A549 (cell line): ENCODE data around the gene BCAS3.

Source experiments
- CEBPB ChIP-seq, 2 experiments: fragments of >200 bp in 1 of 2; sonication (Bioruptor Twin) in 1 of 2; formaldehyde crosslinking in 1 of 2; IDR thresholded peaks; 2 replicates each; pipeline ENCODE4 v1.6.1; 2012 to 2016
- CHD4 ChIP-seq: fragments of 200-600 bp; sonication (generic); IDR thresholded peaks from 2 replicates; pipeline ENCODE4 v1.6.1; 2016; ENCODE audit warnings: antibody characterized with exemption, mild to moderate bottlenecking, borderline replicate concordance
- POLR2A ChIP-seq: IDR thresholded peaks from 2 replicates; pipeline ENCODE4 v1.6.1; 2012; ENCODE audit warnings: mild to moderate bottlenecking, low read length
- SMC3 ChIP-seq: fragments of >200 bp; sonication (Bioruptor Twin); formaldehyde crosslinking; IDR thresholded peaks from 3 replicates; pipeline ENCODE4 v1.6.1; 2018; ENCODE audit warnings: inconsistent platforms
- TF ChIP-seq, protein P1 (sequence below): fragments of >200 bp; sonication (Bioruptor Twin); formaldehyde crosslinking; IDR thresholded peaks from 3 replicates; pipeline ENCODE4 v1.6.1; 2016
- TF ChIP-seq, protein P2 (sequence below): IDR thresholded peaks from 2 replicates; pipeline ENCODE4 v1.6.1; 2012

DNA sequence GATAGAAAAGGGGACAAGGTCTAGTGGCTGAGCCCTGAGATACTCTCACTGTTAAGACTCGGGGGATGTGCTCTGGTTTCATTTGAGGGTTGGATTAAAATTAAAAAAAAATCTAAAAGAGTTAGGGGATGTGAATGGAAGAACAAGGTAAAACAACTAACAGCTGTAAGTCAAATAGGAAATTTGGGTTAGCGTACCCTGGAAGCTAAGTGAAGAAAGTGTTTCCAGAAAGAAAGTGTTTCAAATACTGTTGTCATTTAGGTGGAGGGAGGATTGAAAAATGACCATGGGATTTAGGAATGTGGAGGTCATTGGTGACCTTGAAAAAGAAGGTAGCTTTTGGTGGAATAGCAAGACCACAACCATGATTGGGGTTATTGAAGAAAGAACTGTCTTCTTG, 40.0 kb upstream of the BCAS3 start:
- TF ChIP-seq CEBPB (IDR thresholded peaks at IDR 0.05) (no peak), POLR2A (no peak), CHD4 (no peak), SMC3 (no peak)
- TF ChIP-seq, protein P1, sequence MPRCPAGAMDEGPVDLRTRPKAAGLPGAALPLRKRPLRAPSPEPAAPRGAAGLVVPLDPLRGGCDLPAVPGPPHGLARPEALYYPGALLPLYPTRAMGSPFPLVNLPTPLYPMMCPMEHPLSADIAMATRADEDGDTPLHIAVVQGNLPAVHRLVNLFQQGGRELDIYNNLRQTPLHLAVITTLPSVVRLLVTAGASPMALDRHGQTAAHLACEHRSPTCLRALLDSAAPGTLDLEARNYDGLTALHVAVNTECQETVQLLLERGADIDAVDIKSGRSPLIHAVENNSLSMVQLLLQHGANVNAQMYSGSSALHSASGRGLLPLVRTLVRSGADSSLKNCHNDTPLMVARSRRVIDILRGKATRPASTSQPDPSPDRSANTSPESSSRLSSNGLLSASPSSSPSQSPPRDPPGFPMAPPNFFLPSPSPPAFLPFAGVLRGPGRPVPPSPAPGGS = no peak
- TF ChIP-seq, protein P2, sequence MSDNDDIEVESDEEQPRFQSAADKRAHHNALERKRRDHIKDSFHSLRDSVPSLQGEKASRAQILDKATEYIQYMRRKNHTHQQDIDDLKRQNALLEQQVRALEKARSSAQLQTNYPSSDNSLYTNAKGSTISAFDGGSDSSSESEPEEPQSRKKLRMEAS = no peak
